Immature natural killer cell (primary cell): ENCODE results near the gene ARL14EP. TPM values are rescaled to one million over a fixed set of nuclear protein-coding genes. Genes with fewer than 3 reads are reported as not detected.

Experiments used
- DNase-seq, 3 donors: peaks; one replicate each; pipeline ENCODE4 v3.0.0; 2022; ENCODE audit warnings: mixed read lengths in 1 of 3
- H3K27ac Mint-ChIP-seq, 6 donors: one replicate each; pipeline ENCODE4 v1.8.0; 2020; ENCODE audit warnings: mixed read lengths in 6 of 6, mild to moderate bottlenecking in 5 of 6, inconsistent platforms in 4 of 6, moderate library complexity in 3 of 6
- H3K27me3 Mint-ChIP-seq, 3 donors: one replicate each; pipeline ENCODE4 v1.8.0; 2020 to 2021; ENCODE audit warnings: low read depth in 3 of 3, mild to moderate bottlenecking in 3 of 3, mixed read lengths in 3 of 3, moderate library complexity in 3 of 3, inconsistent platforms in 1 of 3
- H3K36me3 Mint-ChIP-seq, 3 donors: one replicate each; pipeline ENCODE4 v1.8.0; 2020; ENCODE audit warnings: mixed read lengths in 3 of 3, inconsistent platforms in 2 of 3, mild to moderate bottlenecking in 2 of 3
- H3K4me1 Mint-ChIP-seq, 2 donors: one replicate each; pipeline ENCODE4 v1.8.0; 2020; ENCODE audit warnings: inconsistent platforms in 2 of 2, mild to moderate bottlenecking in 2 of 2, mixed read lengths in 2 of 2, moderate library complexity in 1 of 2
- H3K4me3 Mint-ChIP-seq, 5 donors: one replicate each; pipeline ENCODE4 v1.8.0; 2020; ENCODE audit warnings: mild to moderate bottlenecking in 5 of 5, mixed read lengths in 5 of 5, inconsistent platforms in 3 of 5, moderate library complexity in 3 of 5
- H3K9me3 Mint-ChIP-seq, 6 donors: one replicate each; pipeline ENCODE4 v1.8.0; 2020; ENCODE audit warnings: mild to moderate bottlenecking in 6 of 6, mixed read lengths in 6 of 6, inconsistent platforms in 4 of 6, moderate library complexity in 3 of 6
- polyA plus RNA-seq, 3 donors: library from polyadenylated mRNA; unstranded; fragments of 300-500 nt; fragmentation: Illumina TruSeq; gene quantifications; one replicate each; pipeline ENCODE4 v1.2.3, GENCODE V29; 2021

ARL14EP gene
- polyA plus RNA-seq, 3 donors from 2014 or later: 38.6 to 68.6 (median 53.4) TPM

DNA sequence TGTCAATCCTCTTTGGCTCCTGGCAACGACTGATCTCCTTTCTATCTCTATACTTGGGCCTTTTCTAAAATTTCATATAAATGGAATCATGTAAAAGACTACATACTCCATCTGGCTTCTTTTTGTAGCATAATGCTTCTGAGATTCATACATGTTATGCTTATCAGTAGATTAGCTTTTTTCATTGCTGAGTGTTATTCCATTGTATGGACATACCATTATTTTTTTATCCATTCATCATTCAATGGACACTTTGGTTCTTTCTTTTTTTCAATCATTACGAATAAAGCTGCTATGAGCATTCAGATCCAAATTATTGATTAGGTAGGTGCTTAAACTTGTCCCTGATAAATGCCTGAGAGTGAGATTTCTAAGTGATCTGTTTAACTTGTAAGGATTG, 11.7 kb upstream of the ARL14EP start:
- DNase-seq: no peak
- H3K4me1 Mint-ChIP-seq: peaks cover 6 to 15% of the 10 kb centered on the region in 2 donors
- H3K4me3 Mint-ChIP-seq: no peak overlapping the region
- H3K36me3 Mint-ChIP-seq: peaks cover 0 to 4% (median 3%) of the 10 kb centered on the region in 3 donors
- no peak overlapping the region for H3K27ac Mint-ChIP-seq
- peaks cover 0 to 3% (median 0%) of the 10 kb centered on the region in 3 donors for H3K27me3 Mint-ChIP-seq
- peaks cover 0 to 3% (median 0%) of the 10 kb centered on the region in 6 donors for H3K9me3 Mint-ChIP-seq

DNA sequence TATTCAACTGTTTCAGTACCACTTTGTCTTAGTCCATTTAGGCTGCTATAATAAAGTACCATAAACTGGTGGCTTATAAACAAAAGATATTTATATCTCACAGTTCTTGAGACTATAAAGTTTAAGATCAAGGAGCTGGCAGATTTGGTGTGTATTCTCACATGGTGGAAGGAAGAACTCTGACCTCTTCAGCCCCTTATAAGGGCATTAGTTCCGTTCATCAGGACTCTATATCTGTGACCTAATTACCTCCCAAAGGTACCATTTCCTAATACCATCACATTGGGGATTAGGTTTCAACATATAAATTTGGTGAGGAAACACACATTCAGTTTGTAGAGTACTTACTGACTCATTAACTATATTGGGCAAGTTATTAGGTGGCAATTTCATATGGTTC, 10.7 kb upstream of the ARL14EP start:
- Mint-ChIP-seq H3K4me1 (peaks cover 10 to 25% of the 10 kb centered on the region in 2 donors), H3K27me3 (peaks cover 0 to 3% (median 0%) of the 10 kb centered on the region in 3 donors)

DNA sequence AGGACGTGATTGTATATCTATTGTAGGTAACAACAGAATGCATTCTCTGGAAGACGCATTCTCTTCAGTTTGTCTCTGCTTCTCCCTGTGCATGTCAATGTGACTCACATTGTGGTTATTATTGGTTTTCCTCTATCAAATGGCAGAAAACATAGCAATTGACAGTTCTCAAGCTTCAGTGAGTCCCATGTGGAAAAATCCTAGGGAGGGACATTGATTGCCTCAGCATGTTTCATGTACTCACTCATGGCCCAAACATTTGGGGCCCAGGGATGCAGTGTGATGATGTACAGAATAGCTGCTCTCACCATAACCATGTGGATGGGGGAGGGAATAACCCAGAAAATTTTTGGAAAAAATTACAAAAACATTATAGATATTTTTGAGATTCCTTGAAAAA, 9.3 kb upstream of the ARL14EP start:
- Mint-ChIP-seq H3K9me3 (peaks cover 0 to 3% (median 0%) of the 10 kb centered on the region in 6 donors), H3K27ac (peak overlapping the region in 1 of 6 donors; percentile 3), H3K4me3 (no peak overlapping the region), H3K36me3 (peaks cover 0 to 4% (median 0%) of the 10 kb centered on the region in 3 donors), H3K4me1 (peaks cover 14 to 29% of the 10 kb centered on the region in 2 donors), H3K27me3 (peaks cover 0 to 3% (median 0%) of the 10 kb centered on the region in 3 donors)
- no peak for DNase-seq

More for the DNA sequence above, 10.7 kb upstream of the ARL14EP start:
- Mint-ChIP-seq H3K27ac (no peak overlapping the region), H3K36me3 (peaks cover 0 to 4% (median under 1%) of the 10 kb centered on the region in 3 donors), H3K4me3 (no peak overlapping the region), H3K9me3 (peaks cover 0 to 3% (median 0%) of the 10 kb centered on the region in 6 donors)
- DNase-seq: no peak

DNA sequence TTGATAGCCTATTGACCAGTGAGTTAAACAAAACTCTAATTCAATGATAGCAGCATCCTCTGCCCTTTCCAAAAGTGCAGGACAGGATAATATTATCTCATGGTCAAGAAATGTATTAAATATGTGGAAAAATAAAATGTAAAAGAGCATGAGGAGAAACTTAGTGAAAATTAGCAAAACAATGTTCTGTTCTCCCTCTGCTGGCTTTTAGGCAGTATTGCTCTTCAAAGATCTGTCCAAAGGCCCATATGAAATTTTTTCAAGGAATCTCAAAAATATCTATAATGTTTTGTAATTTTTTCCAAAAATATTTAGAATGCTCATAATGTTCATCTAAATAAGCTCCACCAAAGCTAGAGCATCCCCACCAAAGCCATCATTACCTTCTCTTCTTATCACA, 8.3 kb upstream of the ARL14EP start:
- peaks cover 0 to 4% (median 0%) of the 10 kb centered on the region in 3 donors for H3K36me3 Mint-ChIP-seq
- no peak overlapping the region for H3K27ac Mint-ChIP-seq
- peak in 1 of 3 donors; percentile 6 for DNase-seq
- no peak overlapping the region for H3K4me3 Mint-ChIP-seq
- H3K9me3 Mint-ChIP-seq: no peaks in the 10 kb centered on the region
- H3K27me3 Mint-ChIP-seq: peaks cover 0 to 3% (median 0%) of the 10 kb centered on the region in 3 donors
- peaks cover 14 to 29% of the 10 kb centered on the region in 2 donors for H3K4me1 Mint-ChIP-seq

DNA sequence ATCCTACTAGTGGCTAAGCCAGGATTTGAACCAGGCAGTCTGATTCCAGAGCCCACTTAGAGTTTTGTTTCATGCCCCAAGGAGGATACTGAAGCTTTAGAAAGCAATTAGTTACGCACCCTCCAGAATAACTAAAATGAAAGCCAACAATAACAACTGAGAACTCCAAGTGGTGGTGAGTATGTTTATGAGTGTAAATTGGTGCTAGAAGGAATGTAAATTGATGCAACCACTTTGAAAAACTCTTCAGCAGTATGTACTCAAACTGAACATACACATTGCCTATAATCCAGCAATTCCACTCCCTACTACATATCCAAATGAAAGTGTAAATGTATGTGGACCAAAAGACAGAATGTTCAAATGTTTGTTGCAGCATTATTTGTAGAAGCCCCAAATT, 6.7 kb upstream of the ARL14EP start:
- peaks cover 0 to 3% (median 3%) of the 10 kb centered on the region in 3 donors for H3K27me3 Mint-ChIP-seq
- H3K27ac Mint-ChIP-seq: peak overlapping the region in 1 of 6 donors; percentile 53

DNA sequence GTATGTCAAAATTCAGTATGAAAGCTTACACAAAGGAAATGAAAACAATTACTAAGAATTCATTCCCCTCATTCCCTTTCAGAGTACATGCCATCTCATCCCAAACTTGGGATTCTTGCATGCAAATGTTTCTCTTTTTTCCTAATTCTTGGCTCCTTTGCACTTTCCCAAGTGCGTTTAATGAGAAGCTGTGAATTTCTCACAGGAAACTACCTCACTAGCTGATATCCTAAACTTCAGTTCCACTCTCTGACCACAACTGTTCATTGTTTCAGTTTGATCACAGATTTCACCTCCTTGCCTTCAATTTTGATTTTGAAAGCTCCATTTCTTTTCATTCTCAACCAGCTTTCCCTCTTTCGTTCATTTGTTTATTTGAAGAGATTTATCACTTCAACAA, 5.9 kb upstream of the ARL14EP start:
- Mint-ChIP-seq H3K27me3 (peaks cover 0 to 3% (median 3%) of the 10 kb centered on the region in 3 donors), H3K27ac (peak overlapping the region in 4 of 6 donors; percentile 12 to 68 (median 42)), H3K9me3 (no peaks in the 10 kb centered on the region), H3K4me1 (peaks cover 14 to 29% of the 10 kb centered on the region in 2 donors), H3K36me3 (no peaks in the 10 kb centered on the region), H3K4me3 (peak overlapping the region in 2 of 5 donors; percentile 15)
- DNase-seq: no peak

More for the DNA sequence above, 6.7 kb upstream of the ARL14EP start:
- Mint-ChIP-seq H3K9me3 (no peaks in the 10 kb centered on the region), H3K4me1 (peaks cover 14 to 29% of the 10 kb centered on the region in 2 donors), H3K36me3 (peaks cover 0 to 1% (median 0%) of the 10 kb centered on the region in 3 donors), H3K4me3 (no peak overlapping the region)
- DNase-seq: no peak

DNA sequence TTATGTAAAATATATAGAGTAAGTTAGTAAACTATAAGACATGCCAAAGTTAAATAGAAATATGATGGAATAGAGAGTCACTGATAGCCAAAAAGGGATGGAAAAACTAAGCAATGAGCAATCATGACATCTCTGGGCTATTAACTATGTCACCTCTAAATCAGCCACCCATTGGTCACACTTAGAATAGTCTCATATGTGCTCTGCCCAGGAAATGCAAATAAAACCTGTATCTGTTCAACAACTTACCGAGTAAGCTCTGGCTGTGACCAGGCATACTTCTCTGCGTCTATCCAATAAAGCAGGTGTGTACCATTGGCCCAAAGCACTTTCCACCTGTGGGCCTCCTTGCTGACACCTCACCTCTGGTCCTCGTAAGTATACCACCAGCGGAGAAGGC, 1.6 kb upstream of the ARL14EP start:
- no peak for DNase-seq
- Mint-ChIP-seq H3K9me3 (no peaks in the 10 kb centered on the region), H3K27me3 (peaks cover 2 to 7% (median 5%) of the 10 kb centered on the region in 3 donors), H3K4me3 (no peak overlapping the region), H3K4me1 (peaks cover 45 to 54% of the 10 kb centered on the region in 2 donors), H3K27ac (no peak overlapping the region), H3K36me3 (no peaks in the 10 kb centered on the region)

DNA sequence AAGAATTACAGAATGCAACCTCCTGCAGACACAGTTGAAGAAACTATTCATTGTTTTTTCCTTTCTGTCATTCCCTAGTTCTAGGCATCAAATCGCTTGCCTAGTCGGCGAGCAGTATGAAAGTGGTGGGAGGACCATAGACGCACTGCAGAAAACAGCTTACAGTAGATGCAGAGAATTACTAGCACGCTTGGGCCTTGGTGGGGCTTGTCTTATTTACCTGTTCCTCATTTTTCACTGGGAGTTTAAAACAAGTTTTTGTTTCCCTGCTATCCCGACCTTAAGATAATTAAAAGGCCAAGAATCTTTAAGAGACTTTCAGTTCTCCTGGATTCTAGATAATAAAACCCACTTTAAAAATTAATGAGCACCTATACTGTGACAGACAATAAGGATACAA, 713 bp upstream of the ARL14EP start:
- Mint-ChIP-seq H3K4me1 (peaks cover 50 to 54% of the 10 kb centered on the region in 2 donors), H3K27me3 (peaks cover 2 to 7% (median 5%) of the 10 kb centered on the region in 3 donors), H3K9me3 (no peaks in the 10 kb centered on the region), H3K36me3 (no peaks in the 10 kb centered on the region), H3K4me3 (peak overlapping the region; percentile 98 to 100 (median 99)), H3K27ac (peak overlapping the region; percentile 98 to 100 (median 99))
- no peak for DNase-seq

DNA sequence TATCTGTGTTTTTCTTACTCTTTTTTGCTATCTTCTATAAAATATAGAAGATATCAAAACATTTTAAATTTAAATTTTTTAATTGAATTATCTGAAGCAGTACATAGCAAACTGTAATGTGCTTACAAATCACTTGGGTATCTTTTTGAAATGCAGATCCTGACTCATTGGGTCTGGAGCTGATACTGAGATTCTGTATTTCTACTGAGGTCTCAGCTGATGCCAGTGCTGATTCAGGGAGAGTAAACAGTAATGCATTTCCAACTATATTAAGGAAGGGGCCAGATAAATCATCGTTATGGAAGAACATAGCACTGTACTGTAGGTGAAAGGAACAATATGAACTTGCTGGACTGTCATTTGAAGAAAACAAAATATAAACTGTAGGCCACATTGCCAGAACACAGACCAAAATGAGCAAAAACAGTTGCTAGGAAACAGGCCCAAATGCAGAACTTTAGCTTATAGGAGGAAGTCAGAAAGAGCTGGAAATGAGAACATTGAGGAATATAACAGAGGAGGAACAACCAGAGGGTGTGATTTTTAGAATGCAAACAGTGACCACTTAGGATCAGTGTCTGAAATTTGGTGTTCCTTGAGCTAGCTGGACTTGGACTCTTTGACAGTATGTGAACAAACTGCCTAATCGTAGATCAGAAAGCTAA, 3.3 kb downstream of the ARL14EP start:
- Mint-ChIP-seq H3K4me3 (peak overlapping the region; percentile 5 to 73 (median 46)), H3K27me3 (peaks cover 2 to 5% (median 4%) of the 10 kb centered on the region in 3 donors), H3K36me3 (peaks cover 0 to 1% (median 1%) of the 10 kb centered on the region in 3 donors), H3K4me1 (peaks cover 63 to 85% of the 10 kb centered on the region in 2 donors), H3K9me3 (no peaks in the 10 kb centered on the region), H3K27ac (peak overlapping the region; percentile 80 to 99 (median 88))
- DNase-seq: no peak

DNA sequence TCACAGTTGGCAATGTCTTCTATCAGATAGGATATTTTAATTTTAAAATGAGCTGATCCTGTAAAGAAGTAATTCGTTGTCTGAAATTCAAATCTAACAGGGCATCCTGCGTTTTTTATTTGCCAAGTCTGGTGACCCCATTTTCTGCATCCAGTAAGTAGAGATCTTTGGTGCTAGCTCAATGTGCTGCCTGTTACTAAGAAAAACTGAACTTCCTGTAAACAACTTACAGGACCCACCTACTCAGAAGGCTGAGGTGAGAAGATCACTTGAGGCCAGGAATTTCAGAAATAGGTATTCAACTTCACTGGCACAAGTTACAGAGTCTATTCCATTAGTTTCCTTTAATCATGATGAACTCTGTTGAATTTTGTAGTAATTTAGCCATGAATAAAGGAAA, 4.0 kb downstream of the ARL14EP start:
- peaks cover 0 to 6% (median 4%) of the 10 kb centered on the region in 3 donors for H3K36me3 Mint-ChIP-seq
- H3K4me3 Mint-ChIP-seq: peak overlapping the region; percentile 6 to 73 (median 47)
- peaks cover 63 to 89% of the 10 kb centered on the region in 2 donors for H3K4me1 Mint-ChIP-seq
- no peaks in the 10 kb centered on the region for H3K9me3 Mint-ChIP-seq
- no peak for DNase-seq
- peak overlapping the region; percentile 73 to 99 (median 88) for H3K27ac Mint-ChIP-seq
- H3K27me3 Mint-ChIP-seq: peaks cover 2 to 5% (median 4%) of the 10 kb centered on the region in 3 donors

DNA sequence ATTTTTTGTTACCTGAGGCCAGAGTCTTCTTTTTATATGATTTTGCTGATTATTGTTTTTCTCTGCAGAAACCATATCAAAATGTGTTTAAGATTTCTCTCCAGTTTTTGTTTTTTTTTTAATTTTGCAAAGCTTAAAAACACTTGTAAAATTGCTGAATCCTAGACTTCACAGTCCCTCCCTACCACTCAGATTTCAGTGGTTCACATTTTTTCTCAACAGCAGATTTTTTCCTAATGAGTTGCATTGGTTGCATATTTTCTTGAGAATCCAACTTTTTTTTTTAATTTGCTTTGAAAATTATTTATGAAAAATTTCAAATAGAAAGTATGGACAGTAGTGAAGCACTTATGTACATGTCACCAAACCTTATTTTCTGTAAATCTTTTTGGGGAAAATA, 5.8 kb downstream of the ARL14EP start:
- H3K36me3 Mint-ChIP-seq: peaks cover 0 to 18% (median 11%) of the 10 kb centered on the region in 3 donors
- no peaks in the 10 kb centered on the region for H3K9me3 Mint-ChIP-seq
- H3K27ac Mint-ChIP-seq: peak overlapping the region in 1 of 6 donors; percentile 27
- no peak overlapping the region for H3K4me3 Mint-ChIP-seq
- no peak for DNase-seq
- peaks cover 48 to 90% of the 10 kb centered on the region in 2 donors for H3K4me1 Mint-ChIP-seq
- H3K27me3 Mint-ChIP-seq: no peaks in the 10 kb centered on the region

DNA sequence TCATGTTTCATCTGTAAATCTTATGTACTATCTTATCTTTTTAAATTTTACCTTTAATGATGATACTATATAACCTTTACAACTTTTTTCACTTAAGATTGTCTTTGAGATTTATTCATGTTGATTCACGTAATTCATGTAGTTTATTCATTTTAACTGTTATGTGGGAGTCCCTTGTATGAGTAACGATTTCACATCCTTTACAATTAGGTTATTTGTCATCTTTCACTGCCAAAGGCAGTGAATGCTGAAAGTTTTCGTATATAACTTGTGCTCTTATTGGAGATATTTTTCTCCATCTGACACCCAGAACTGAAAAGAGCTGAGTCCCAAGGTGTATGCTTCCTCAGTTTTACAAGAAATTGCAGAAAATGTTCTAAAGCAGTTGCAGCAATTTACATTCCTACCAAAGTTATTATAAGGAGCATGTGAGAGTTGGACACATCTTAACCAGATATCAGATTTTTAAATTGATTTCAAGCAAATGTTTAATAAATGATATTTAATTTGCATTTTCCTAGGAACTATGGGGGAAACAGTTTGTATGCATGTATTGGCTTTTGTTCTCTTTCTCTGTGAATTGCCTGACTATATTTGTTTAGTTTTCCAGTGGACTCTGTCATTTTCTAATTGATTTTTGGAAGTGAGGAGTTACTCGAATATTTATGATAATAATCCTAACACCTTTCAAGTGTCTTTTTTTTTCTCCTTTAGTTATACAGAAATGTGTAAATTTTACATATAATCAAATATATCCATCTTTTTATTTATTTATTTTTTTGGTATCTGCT, 6.4 kb downstream of the ARL14EP start:
- H3K27me3 Mint-ChIP-seq: no peaks in the 10 kb centered on the region
- H3K4me3 Mint-ChIP-seq: no peak overlapping the region
- peaks cover 45 to 84% of the 10 kb centered on the region in 2 donors for H3K4me1 Mint-ChIP-seq
- no peaks in the 10 kb centered on the region for H3K9me3 Mint-ChIP-seq
- DNase-seq: no peak
- H3K27ac Mint-ChIP-seq: peak overlapping the region in 1 of 6 donors; percentile 34
- H3K36me3 Mint-ChIP-seq: peaks cover 0 to 22% (median 15%) of the 10 kb centered on the region in 3 donors

DNA sequence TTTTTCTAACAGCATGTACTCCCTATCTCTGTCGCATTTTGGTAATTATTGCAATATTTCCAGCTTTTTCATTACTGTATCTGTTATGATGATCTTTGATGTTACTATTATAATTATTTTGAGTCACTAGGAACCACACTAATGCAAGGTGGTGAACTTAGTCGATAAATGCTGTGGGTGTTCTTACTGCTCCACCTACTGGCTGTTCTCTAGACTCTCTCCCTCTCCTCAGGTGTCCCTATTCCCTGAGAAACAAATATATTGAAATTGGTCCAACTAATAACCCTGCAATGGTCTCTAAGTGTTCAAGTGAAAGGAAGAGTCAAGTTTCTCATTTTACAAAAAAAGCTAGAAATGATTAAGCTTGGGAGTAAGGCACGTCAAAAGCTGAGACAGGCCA, 10.5 kb downstream of the ARL14EP start:
- no peaks in the 10 kb centered on the region for H3K9me3 Mint-ChIP-seq
- H3K4me1 Mint-ChIP-seq: peaks cover 14 to 54% of the 10 kb centered on the region in 2 donors
- H3K27me3 Mint-ChIP-seq: no peaks in the 10 kb centered on the region
- H3K27ac Mint-ChIP-seq: no peak overlapping the region
- peaks cover 3 to 41% (median 40%) of the 10 kb centered on the region in 3 donors for H3K36me3 Mint-ChIP-seq
- peak in 1 of 3 donors; percentile 12 for DNase-seq
- H3K4me3 Mint-ChIP-seq: no peak overlapping the region
